Stimulated activated naive CD8-positive, alpha-beta T cell treated with anti-CD3 and anti-CD28 coated beads, Interleukin-15, amount 100 ng/mL, for 72 hours (primary cell): ENCODE results near the gene GGPS1.
A peak's percentile ranks its signal among the peaks of the same experiment; 100 is the strongest.
"Not testable (repeated sequence)": the region's sequence is repeated elsewhere in the genome, so short reads cannot be mapped to it uniquely, and the experiment has no call there.

Experiments
- ATAC-seq: fragments of 150-1000 bp; cut with Tn5 transposase; 2 replicates; pipeline ENCODE4 v1.10.0; 2021; ENCODE audit warnings: mild to moderate bottlenecking, moderate library complexity
- DNase-seq, 2 donors: peaks; one replicate each; pipeline ENCODE4 v3.0.0; 2021 to 2022
- H3K27ac Mint-ChIP-seq, 2 donors: one replicate each; pipeline ENCODE4 v1.8.0; 2022; ENCODE audit warnings: mild to moderate bottlenecking in 2 of 2, mixed read lengths in 2 of 2, moderate library complexity in 2 of 2
- H3K27me3 Mint-ChIP-seq: one replicate; pipeline ENCODE4 v1.8.0; 2022; ENCODE audit warnings: mixed read lengths
- H3K4me1 Mint-ChIP-seq: one replicate; pipeline ENCODE4 v1.8.0; 2022; ENCODE audit warnings: mild to moderate bottlenecking, mixed read lengths
- H3K4me3 Mint-ChIP-seq, 2 donors: one replicate each; pipeline ENCODE4 v1.8.0; 2022; ENCODE audit warnings: mild to moderate bottlenecking in 2 of 2, mixed read lengths in 2 of 2, moderate library complexity in 1 of 2
- H3K9me3 Mint-ChIP-seq, 2 donors: one replicate each; pipeline ENCODE4 v1.8.0; 2022; ENCODE audit warnings: mixed read lengths in 2 of 2

GGPS1 gene

DNA sequence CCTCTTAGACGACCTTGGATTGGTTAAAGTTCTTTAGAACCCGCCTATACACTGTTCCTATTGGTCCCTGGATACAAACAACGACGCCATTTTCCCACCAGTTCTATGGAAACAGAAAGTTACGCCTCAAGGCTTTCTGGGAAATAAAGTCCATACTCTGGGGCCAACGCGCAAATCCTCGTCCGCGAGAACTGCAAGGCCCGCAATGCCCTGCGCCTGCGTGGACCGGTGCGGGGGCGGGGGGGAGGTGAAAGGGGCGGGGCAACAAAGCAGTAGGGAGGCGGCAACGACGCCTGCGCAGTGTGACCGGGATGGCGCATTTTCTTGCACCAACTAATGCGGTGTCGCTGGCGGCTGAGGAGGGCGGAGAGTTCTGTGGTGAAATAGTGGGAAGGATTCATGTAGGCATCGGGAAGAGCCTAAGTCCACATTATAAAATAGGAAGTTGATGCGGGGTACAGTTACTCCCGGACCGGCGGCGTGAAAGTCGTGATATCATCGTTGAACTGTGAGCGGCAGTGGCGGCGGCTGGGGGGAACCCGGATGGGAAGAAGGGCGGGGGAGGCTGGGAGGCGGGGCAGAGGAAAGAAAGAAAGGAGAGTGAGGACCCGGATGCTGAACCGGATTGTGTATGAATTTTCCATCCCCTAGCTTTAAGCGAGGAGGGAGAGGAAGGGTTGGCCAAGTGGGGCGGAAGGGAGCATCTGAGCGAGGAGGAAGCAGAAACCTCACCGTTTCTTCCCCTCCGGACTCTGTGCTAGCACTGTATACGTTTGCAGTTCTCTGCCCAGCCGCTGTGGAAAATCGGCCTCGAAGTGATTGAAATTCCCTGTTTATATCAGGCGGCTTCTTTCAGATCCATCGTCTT, at the start of gene GGPS1:
GGPS1 (plus strand) TSS at position 300 of the 868 bp plus-strand sequence. CDS start 6,695 bp downstream, outside the sequence.
- peak; percentile 84 for ATAC-seq
- peaks cover 12% of the 10 kb centered on the region for H3K4me1 Mint-ChIP-seq
- H3K9me3 Mint-ChIP-seq = no peaks in the 10 kb centered on the region
- DNase-seq = peak; percentile 95 to 98
- peak within 1 kb of the TSS in 1 of 2 donors; percentile 99 for H3K27ac Mint-ChIP-seq
- no peak within 1 kb of the TSS for H3K4me3 Mint-ChIP-seq
- H3K27me3 Mint-ChIP-seq = no peaks in the 10 kb centered on the region

- Mint-ChIP-seq H3K27me3 (no peaks in the 10 kb centered on the region), H3K9me3 (no peaks in the 10 kb centered on the region), H3K27ac (no peak overlapping the region), H3K4me1 (peaks cover 63% of the 10 kb centered on the region), H3K4me3 (no peak overlapping the region)
- no peak for DNase-seq
- ATAC-seq = no peak
These were observed 49.5 kb upstream of the GGPS1 start for GRCh38 chr1:235278915-235279292.

DNA sequence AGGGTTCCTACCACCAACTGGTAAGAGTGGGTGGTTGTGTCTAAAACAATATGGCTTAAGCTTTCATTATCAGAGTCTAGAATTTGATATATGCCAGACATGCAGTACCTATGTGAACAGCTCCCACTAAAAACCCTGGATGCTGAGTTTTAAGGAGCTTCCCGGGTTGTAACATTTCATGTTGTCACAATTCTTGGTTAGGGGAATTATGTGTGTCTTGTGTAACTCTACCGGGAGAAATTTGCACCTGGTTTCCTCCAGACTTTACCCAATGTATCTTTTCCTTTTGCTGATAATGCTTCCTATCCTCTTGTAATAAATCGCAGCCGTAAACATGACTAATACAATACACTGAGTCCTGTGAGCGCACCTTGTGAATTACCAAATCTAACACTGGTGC, 48.7 kb upstream of the GGPS1 start:
- Mint-ChIP-seq H3K27ac (no peak overlapping the region), H3K9me3 (no peaks in the 10 kb centered on the region)

GRCh38 chr1:235280467-235280866, 47.9 kb upstream of the GGPS1 start:
- H3K9me3 Mint-ChIP-seq = no peaks in the 10 kb centered on the region
- H3K4me1 Mint-ChIP-seq = peaks cover 55% of the 10 kb centered on the region
- no peak overlapping the region for H3K4me3 Mint-ChIP-seq
- no peaks in the 10 kb centered on the region for H3K27me3 Mint-ChIP-seq
- no peak for DNase-seq
- ATAC-seq = no peak
- H3K27ac Mint-ChIP-seq = no peak overlapping the region

More for the DNA sequence above, 48.7 kb upstream of the GGPS1 start:
- H3K4me1 Mint-ChIP-seq = peaks cover 61% of the 10 kb centered on the region
- no peak overlapping the region for H3K4me3 Mint-ChIP-seq
- DNase-seq (no peak), ATAC-seq (no peak)
- H3K27me3 Mint-ChIP-seq = no peaks in the 10 kb centered on the region

- not testable (repeated sequence) for H3K27ac Mint-ChIP-seq, ATAC-seq, H3K27me3 Mint-ChIP-seq, DNase-seq, H3K9me3 Mint-ChIP-seq, H3K4me3 Mint-ChIP-seq
- peaks cover 51% of the 10 kb centered on the region for H3K4me1 Mint-ChIP-seq
These were observed 44.7 kb upstream of the GGPS1 start for GRCh38 chr1:235283636-235284035.

DNA sequence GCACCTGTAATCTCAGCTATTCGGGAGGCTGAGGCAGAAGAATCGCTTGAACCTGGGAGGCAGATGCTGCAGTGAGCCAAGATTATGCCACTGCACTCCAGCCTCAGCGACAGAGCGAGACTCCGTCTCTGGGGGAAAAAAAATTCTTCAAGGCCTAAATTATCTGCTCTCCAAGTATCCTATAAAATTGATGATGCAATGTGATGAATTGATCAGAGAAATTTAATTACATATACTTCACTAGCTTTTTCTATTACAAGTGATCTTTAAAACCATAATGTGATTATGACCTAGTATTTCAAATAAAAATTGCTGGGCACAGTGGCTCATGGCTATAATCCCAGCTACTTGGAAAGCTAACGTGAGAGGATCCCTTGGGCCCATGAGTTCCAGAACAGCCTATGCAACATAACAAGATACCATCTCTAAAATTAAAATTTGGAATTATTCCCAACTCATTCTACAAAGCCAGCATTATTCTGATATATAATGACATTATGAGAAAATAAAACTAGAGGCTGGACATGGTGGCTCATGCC, 44.1 kb upstream of the GGPS1 start:
- no peak for DNase-seq
- Mint-ChIP-seq H3K9me3 (no peaks in the 10 kb centered on the region), H3K27ac (no peak overlapping the region), H3K4me1 (peaks cover 44% of the 10 kb centered on the region), H3K27me3 (no peaks in the 10 kb centered on the region), H3K4me3 (no peak overlapping the region)
- ATAC-seq = no peak

DNA sequence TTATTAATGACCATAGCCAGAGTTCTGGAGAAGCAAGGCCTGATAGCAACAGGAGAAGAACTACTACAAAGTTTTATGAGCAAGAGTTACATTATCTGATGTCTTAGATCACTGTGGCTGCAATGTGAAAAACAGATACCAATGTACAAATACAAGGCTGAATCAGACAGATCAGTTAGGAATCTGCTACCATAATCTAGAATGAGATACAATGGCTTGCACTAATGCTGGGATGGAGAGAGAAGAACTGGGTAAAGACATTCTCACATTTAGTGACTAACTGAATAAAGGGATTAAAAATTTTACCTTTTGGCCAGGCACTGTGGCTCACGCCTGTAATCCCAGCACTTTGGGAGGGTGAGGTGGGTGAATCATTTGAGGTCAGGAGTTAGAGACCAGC, 41.7 kb upstream of the GGPS1 start:
- Mint-ChIP-seq H3K9me3 (no peaks in the 10 kb centered on the region), H3K27ac (peak overlapping the region in 1 of 2 donors; percentile 81), H3K27me3 (no peaks in the 10 kb centered on the region), H3K4me3 (no peak overlapping the region), H3K4me1 (peaks cover 37% of the 10 kb centered on the region)
- ATAC-seq (peak; percentile 49), DNase-seq (no peak)

GRCh38 chr1:235287208-235287882, 41.0 kb upstream of the GGPS1 start:
- ATAC-seq = no peak
- H3K4me3 Mint-ChIP-seq = no peak overlapping the region
- no peak for DNase-seq

GRCh38 chr1:235289859-235290739, 38.3 kb upstream of the GGPS1 start:
- ATAC-seq (no peak), DNase-seq (no peak)
- H3K27ac Mint-ChIP-seq = peak overlapping the region; percentile 19 to 46
- H3K4me3 Mint-ChIP-seq = no peak overlapping the region
- H3K4me1 Mint-ChIP-seq = peaks cover 46% of the 10 kb centered on the region
- no peaks in the 10 kb centered on the region for H3K27me3 Mint-ChIP-seq
- no peaks in the 10 kb centered on the region for H3K9me3 Mint-ChIP-seq

More at GRCh38 chr1:235287208-235287882, 41.0 kb upstream of the GGPS1 start:
- Mint-ChIP-seq H3K27ac (peak overlapping the region; percentile 30 to 81), H3K27me3 (no peaks in the 10 kb centered on the region), H3K9me3 (no peaks in the 10 kb centered on the region), H3K4me1 (peaks cover 37% of the 10 kb centered on the region)

DNA sequence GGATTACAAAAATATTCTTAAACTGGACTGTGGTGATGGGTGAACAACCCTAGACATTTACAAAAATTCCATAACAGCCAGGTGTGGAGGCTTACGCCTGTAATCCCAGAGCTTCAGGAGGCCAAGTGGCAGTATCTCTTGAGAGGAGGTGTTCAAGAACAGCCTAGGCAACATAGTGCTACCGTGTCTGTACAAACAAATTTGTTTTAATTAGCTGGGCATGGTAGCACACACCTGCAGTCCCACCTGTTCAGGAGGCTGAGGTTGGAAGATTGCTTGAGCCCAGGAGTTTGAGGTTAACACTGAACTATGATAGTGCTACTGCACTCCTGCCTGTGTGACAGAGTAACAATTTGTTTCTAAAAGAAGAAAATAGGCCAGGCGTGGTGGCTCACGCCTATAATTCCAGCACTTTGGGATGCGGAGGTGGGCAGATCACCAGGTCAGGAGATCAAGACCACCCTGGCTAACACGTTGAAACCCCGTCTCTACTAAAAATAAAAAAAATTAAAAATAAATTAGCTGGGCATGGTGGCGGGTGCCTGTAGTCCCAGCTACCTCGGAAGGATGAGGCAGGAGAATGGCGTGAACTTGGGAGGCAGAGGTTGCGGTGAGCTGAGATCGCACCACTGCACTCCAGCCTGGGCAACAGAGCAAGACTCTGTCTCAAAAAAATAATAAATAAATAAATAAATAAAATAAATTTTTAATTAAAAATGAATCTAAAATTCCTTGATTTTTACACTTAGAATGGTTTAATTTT, 37.4 kb upstream of the GGPS1 start:
- H3K4me3 Mint-ChIP-seq = no peak overlapping the region
- H3K4me1 Mint-ChIP-seq = peaks cover 52% of the 10 kb centered on the region
- H3K27me3 Mint-ChIP-seq = no peaks in the 10 kb centered on the region
- no peak overlapping the region for H3K27ac Mint-ChIP-seq
- no peaks in the 10 kb centered on the region for H3K9me3 Mint-ChIP-seq
- ATAC-seq (no peak), DNase-seq (no peak)

- H3K4me1 Mint-ChIP-seq = peaks cover 52% of the 10 kb centered on the region
- no peaks in the 10 kb centered on the region for H3K27me3 Mint-ChIP-seq
- H3K4me3 Mint-ChIP-seq = no peak overlapping the region
- H3K9me3 Mint-ChIP-seq = no peaks in the 10 kb centered on the region
- no peak for DNase-seq
- ATAC-seq = no peak
- peak overlapping the region in 1 of 2 donors; percentile 38 for H3K27ac Mint-ChIP-seq
These were observed 36.7 kb upstream of the GGPS1 start for GRCh38 chr1:235291599-235292091.

- H3K4me1 Mint-ChIP-seq = peaks cover 52% of the 10 kb centered on the region
- H3K9me3 Mint-ChIP-seq = no peaks in the 10 kb centered on the region
- no peaks in the 10 kb centered on the region for H3K27me3 Mint-ChIP-seq
- ATAC-seq (no peak), DNase-seq (no peak)
- no peak overlapping the region for H3K4me3 Mint-ChIP-seq
- peak overlapping the region; percentile 19 to 90 for H3K27ac Mint-ChIP-seq
These were observed 35.6 kb upstream of the GGPS1 start for GRCh38 chr1:235292790-235293189.

GRCh38 chr1:235293322-235293942, 34.9 kb upstream of the GGPS1 start:
- Mint-ChIP-seq H3K27ac (peak overlapping the region; percentile 15 to 90), H3K4me1 (peaks cover 55% of the 10 kb centered on the region), H3K9me3 (no peaks in the 10 kb centered on the region), H3K4me3 (no peak overlapping the region), H3K27me3 (no peaks in the 10 kb centered on the region)
- ATAC-seq = no peak
- DNase-seq = no peak

DNA sequence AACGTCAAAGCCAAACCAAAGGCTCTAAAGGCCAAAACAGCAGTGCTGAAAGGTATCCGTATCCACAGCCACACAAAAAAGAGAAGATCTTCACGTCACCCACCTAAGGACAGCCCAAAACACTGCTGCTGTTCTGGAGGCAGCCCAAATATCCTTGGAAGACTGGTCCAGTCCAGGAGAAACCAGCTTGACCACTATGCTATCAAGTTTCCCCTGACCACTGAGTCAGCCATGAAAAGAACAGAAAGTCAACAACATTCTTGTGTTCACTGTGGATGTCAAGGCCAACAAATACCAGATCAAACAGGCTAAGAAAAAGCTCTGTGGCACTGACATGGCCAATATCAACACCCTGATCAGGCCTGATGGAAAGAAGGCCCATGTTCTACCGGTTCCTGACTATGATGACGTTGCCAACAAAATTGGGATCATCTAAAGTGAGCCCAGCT, 32.4 kb upstream of the GGPS1 start:
- peak overlapping the region in 1 of 2 donors; percentile 33 for H3K4me3 Mint-ChIP-seq
- H3K27me3 Mint-ChIP-seq = no peaks in the 10 kb centered on the region
- DNase-seq = no peak
- peaks cover 61% of the 10 kb centered on the region for H3K4me1 Mint-ChIP-seq
- no peak for ATAC-seq
- H3K9me3 Mint-ChIP-seq = no peaks in the 10 kb centered on the region
- H3K27ac Mint-ChIP-seq = peak overlapping the region in 1 of 2 donors; percentile 90
